Body of pancreas (tissue), 4 donors: ENCODE results near the gene ADAMTS16.
"Not testable (repeated sequence)": the region's sequence is repeated elsewhere in the genome, so short reads cannot be mapped to it uniquely, and the experiment has no call there.

Experiments
- POLR2A ChIP-seq, 3 donors: fragments of 450-650 bp; IDR thresholded peaks; one replicate each; pipeline ENCODE4 v1.6.1; 2016; ENCODE audit warnings: antibody characterized with exemption in 3 of 3, mild to moderate bottlenecking in 2 of 3
- TF ChIP-seq, protein P1 (sequence below), 7 experiments: fragments of 450-650 bp in 4 of 7; fragments of 200-600 bp in 3 of 7; sonication (generic) in 3 of 7; IDR thresholded peaks; one replicate each; pipeline ENCODE4 v1.5.1; 2016 to 2019; ENCODE audit warnings: antibody characterized with exemption in 7 of 7

DNA sequence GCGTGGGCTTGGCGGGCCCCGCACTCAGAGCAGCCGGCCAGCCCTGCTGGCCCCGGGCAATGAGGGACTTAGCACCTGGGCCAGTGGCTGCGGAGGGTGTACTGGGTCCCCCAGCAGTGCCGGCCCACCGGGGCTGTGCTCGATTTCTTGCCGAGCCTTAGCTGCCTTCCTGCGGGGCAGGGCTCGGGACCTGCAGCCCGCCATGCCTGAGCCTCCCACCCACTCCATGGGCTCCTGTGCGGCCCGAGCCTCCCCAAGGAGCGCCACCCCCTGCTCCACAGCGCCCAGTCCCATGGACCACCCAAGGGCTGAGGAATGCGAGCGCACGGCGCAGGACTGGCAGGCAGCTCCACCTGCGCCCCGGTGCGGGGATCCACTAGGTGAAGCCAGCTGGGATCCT lies 2.3 kb upstream of the ADAMTS16 start:
- not testable (repeated sequence) for TF ChIP-seq POLR2A (IDR thresholded peaks at IDR 0.05)
- TF ChIP-seq, protein P1, sequence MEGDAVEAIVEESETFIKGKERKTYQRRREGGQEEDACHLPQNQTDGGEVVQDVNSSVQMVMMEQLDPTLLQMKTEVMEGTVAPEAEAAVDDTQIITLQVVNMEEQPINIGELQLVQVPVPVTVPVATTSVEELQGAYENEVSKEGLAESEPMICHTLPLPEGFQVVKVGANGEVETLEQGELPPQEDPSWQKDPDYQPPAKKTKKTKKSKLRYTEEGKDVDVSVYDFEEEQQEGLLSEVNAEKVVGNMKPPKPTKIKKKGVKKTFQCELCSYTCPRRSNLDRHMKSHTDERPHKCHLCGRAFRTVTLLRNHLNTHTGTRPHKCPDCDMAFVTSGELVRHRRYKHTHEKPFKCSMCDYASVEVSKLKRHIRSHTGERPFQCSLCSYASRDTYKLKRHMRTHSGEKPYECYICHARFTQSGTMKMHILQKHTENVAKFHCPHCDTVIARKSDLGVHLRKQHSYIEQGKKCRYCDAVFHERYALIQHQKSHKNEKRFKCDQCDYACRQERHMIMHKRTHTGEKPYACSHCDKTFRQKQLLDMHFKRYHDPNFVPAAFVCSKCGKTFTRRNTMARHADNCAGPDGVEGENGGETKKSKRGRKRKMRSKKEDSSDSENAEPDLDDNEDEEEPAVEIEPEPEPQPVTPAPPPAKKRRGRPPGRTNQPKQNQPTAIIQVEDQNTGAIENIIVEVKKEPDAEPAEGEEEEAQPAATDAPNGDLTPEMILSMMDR (IDR thresholded peaks at IDR 0.05) = not testable (repeated sequence)
